ENCODE data around the gene TMEM273.

DNA sequence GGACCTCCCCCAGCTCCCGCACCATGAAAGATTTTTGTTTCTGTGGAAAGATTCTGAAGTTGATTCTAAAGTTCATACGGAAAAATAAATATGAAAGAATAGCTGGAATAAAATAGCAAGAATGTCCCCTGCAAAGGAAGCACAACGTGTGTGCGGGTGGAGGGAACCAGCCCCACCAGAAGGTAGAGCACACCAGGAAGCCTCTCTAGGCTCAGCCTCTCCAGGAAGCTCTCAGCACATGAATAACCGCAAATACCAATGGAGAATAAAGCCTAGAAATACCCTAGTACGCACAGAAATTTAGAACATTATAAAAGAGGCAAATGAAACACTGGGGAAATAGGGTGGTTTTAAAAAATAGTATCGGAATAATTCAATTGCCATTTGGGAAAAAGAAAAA lies 29.8 kb downstream of the TMEM273 start:
- TF ChIP-seq, protein P1, sequence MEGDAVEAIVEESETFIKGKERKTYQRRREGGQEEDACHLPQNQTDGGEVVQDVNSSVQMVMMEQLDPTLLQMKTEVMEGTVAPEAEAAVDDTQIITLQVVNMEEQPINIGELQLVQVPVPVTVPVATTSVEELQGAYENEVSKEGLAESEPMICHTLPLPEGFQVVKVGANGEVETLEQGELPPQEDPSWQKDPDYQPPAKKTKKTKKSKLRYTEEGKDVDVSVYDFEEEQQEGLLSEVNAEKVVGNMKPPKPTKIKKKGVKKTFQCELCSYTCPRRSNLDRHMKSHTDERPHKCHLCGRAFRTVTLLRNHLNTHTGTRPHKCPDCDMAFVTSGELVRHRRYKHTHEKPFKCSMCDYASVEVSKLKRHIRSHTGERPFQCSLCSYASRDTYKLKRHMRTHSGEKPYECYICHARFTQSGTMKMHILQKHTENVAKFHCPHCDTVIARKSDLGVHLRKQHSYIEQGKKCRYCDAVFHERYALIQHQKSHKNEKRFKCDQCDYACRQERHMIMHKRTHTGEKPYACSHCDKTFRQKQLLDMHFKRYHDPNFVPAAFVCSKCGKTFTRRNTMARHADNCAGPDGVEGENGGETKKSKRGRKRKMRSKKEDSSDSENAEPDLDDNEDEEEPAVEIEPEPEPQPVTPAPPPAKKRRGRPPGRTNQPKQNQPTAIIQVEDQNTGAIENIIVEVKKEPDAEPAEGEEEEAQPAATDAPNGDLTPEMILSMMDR (optimal IDR thresholded peaks at IDR 0.05 in 1 of 3, IDR thresholded peaks at IDR 0.05 in 1 of 3, conservative IDR thresholded peaks at IDR 0.05 in 1 of 3; ENCODE audit: extremely low read depth in 1 of 3, insufficient read depth in 2 of 3, low read length in 3 of 3), result no peak
- no peak for TF ChIP-seq EZH2 (IDR thresholded peaks at IDR 0.05; ENCODE audit: low read length)

Measured in keratinocyte (primary cell).